GM12878 (cell line): ENCODE measurements around the gene CDCP1. TPM values are rescaled to one million over a fixed set of nuclear protein-coding genes. Genes with fewer than 3 reads are reported as not detected.
"Not testable (repeated sequence)": the region's sequence is repeated elsewhere in the genome, so short reads cannot be mapped to it uniquely, and the experiment has no call there.

Experiments
- ATAC-seq: fragments of 200-7000 bp; cut with Tn5 transposase; 3 replicates; pipeline ENCODE4 v1.9.1; 2020; ENCODE audit warnings: mild to moderate bottlenecking, moderate library complexity
- BruUV-seq: library from RNA; stranded (reverse); fragments of 400-500 nt; replicated peaks from 2 replicates; lab custom pipeline; 2021; lab: Mats Ljungman, UMichigan
- CTCF ChIA-PET: fragments of 300-600 bp; sonication (Branson Sonifier 250); formaldehyde crosslinking; extraction: SDS; loops from one replicate; lab custom pipeline; 2021; ENCODE audit warnings: inconsistent platforms; lab: Yijun Ruan, JAX
- POLR2A ChIA-PET: fragments of 350-600 bp; formaldehyde crosslinking; extraction: SDS; loops from one replicate; lab custom pipeline; 2021; ENCODE audit warnings: inconsistent platforms; lab: Charles Lee
- RAD21 ChIA-PET: fragments of 300-600 bp; sonication (Branson Sonifier 250); formaldehyde crosslinking; loops from one replicate; lab custom pipeline; 2023; ENCODE audit warnings: antibody characterized with exemption; ENCODE audit not compliant: unreplicated experiment; lab: Charles Lee
- SMC1A ChIA-PET: fragments of 300-600 bp; sonication (Branson Sonifier 250); formaldehyde crosslinking; loops from one replicate; lab custom pipeline; 2023; ENCODE audit not compliant: unreplicated experiment, uncharacterized antibody; lab: Charles Lee
- DNase-seq: peaks from one replicate; pipeline ENCODE4 v3.0.0-alpha.2; 2011; ENCODE audit warnings: low read depth, low spot score
- FAIRE-seq: peaks from 3 replicates; lab custom pipeline; 2011; peaks lifted over from hg19 to GRCh38; lab: Jason Lieb, UNC
- H2AFZ ChIP-seq: 2 replicates; pipeline ENCODE4 v1.6.0; 2011; ENCODE audit warnings: low read depth, low read length, control low read depth; ENCODE audit not compliant: control insufficient read depth
- H3K27ac ChIP-seq: 2 replicates; pipeline ENCODE4 v1.5.1; 2011; ENCODE audit warnings: control low read depth; ENCODE audit not compliant: control insufficient read depth, insufficient read depth
- H3K27me3 ChIP-seq, 2 experiments: replicated peaks in 1 of 2; 2 replicates each; pipeline versions ENCODE4 v1.6.0 to v1.6.1; 2011; ENCODE audit warnings: low read length in 1 of 2; ENCODE audit not compliant: control insufficient read depth in 2 of 2, insufficient read depth in 2 of 2
- H3K36me3 ChIP-seq, 2 experiments: 2 replicates each; pipeline ENCODE4 v1.5.1; 2011; ENCODE audit warnings: low read length in 1 of 2; ENCODE audit not compliant: control insufficient read depth in 2 of 2, insufficient read depth in 2 of 2
- H3K4me1 ChIP-seq: 2 replicates; pipeline ENCODE4 v1.6.1; 2011; ENCODE audit warnings: mild to moderate bottlenecking, low read length, moderate library complexity, mixed read lengths; ENCODE audit not compliant: control insufficient read depth, insufficient read depth
- H3K4me2 ChIP-seq: 2 replicates; pipeline ENCODE4 v1.6.0; 2011; ENCODE audit warnings: control low read depth; ENCODE audit not compliant: control insufficient read depth, insufficient read depth
- H3K4me3 ChIP-seq: fragments of 200-600 bp; sonication (generic); 2 replicates; pipeline ENCODE4 v1.5.1; 2016
- H3K79me2 ChIP-seq: 2 replicates; pipeline ENCODE4 v1.6.0; 2011; ENCODE audit warnings: low read length; ENCODE audit not compliant: control insufficient read depth, insufficient read depth
- H3K9ac ChIP-seq: 2 replicates; pipeline ENCODE4 v1.8.0; 2011; ENCODE audit warnings: low read length, control low read depth, mixed read lengths; ENCODE audit not compliant: control insufficient read depth, insufficient read depth
- H3K9me3 ChIP-seq: replicated peaks from 3 replicates; pipeline ENCODE4 v1.5.1; 2011; ENCODE audit warnings: mild to moderate bottlenecking, low read length; ENCODE audit not compliant: control insufficient read depth, insufficient read depth
- H4K20me1 ChIP-seq: 2 replicates; pipeline ENCODE4 v1.6.0; 2011; ENCODE audit not compliant: control insufficient read depth, insufficient read depth
- BCL11A ChIP-seq: IDR thresholded peaks from 2 replicates; pipeline ENCODE4 v1.6.1; 2011; ENCODE audit warnings: low read depth, low read length
- PBX3 ChIP-seq: IDR thresholded peaks from 2 replicates; pipeline ENCODE4 v1.6.1; 2011; ENCODE audit warnings: mild to moderate bottlenecking, low read depth, low read length, moderate library complexity; ENCODE audit not compliant: insufficient replicate concordance
- PKNOX1 ChIP-seq: fragments of 450-650 bp; IDR thresholded peaks from 2 replicates; pipeline ENCODE4 v1.6.1; 2016; ENCODE audit warnings: mild to moderate bottlenecking
- WGBS: methylation state at CpG from one replicate; pipeline ENCODE4 v1.1.6; 2016; ENCODE audit warnings: low lambda C conversion rate; ENCODE audit not compliant: insufficient replicate concordance, insufficient coverage; ENCODE audit errors: missing lambda C conversion rate; 5-methylcytosine and 5-hydroxymethylcytosine counted together
- in situ Hi-C: fragments of 300-500 bp; cut with MboI; formaldehyde crosslinking; loops from 9 replicates; pipeline ENCODE4 v1.14.3; 2018; ENCODE audit warnings: mixed read lengths
- intact Hi-C: fragments of 100-400 bp; cut with micrococcal nuclease; formaldehyde crosslinking; loops from one replicate; pipeline ENCODE4 v1.14.2; 2022; ENCODE audit not compliant: unreplicated experiment
- polyA plus RNA-seq, 11 experiments: library from polyadenylated mRNA; depleted of rRNA in 4 of 11; unstranded in 6 of 11; stranded (reverse) in 5 of 11; fragments of >200 nt; fragmentation: Nextera tagmentation in 4 of 11; fragmentation: Illumina TruSeq in 1 of 11; extraction: Ambion mirVana in 4 of 11; extraction: Trizol in 1 of 11; gene quantifications; 1 replicate in 1 of 11; 2 replicates in 10 of 11; pipeline versions ENCODE4 v1.2.1 to v1.2.3, GENCODE V29; 2011 to 2016; ENCODE audit warnings: inconsistent platforms in 2 of 11, missing spikeins in 2 of 11, low read depth in 1 of 11
- total RNA-seq, 4 experiments: library from RNA; depleted of rRNA in 3 of 4; stranded (reverse); fragments of >200 nt in 3 of 4; fragmentation: Illumina TruSeq in 1 of 4; extraction: Trizol in 1 of 4; gene quantifications; 2 replicates each; pipeline versions ENCODE4 v1.2.1 to v1.2.3, GENCODE V29; 2013 to 2021

Gene CDCP1
- total and polyA plus RNA-seq, 10 of the 15 experiments (the other 5 are each of a cell fraction or from before 2014, with no cell fraction given) = 0.35 to 2.2 (median 0.86) TPM

- H3K4me2 ChIP-seq = no peak overlapping the region
- no TSS peak for BruUV-seq
- H3K27ac ChIP-seq = no peak overlapping the region
- intact Hi-C loops = no loop called here
- H3K27me3 ChIP-seq = no peaks in the 10 kb centered on the region
- DNase-seq = no peak
- H3K36me3 ChIP-seq = no peaks in the 10 kb centered on the region
- H2AFZ ChIP-seq = no peak overlapping the region
- H4K20me1 ChIP-seq = no peaks in the 10 kb centered on the region
- no peak overlapping the region for H3K9ac ChIP-seq
- SMC1A ChIA-PET = interaction anchor here (0.6 to 1.5 kb wide), 4 partner anchors 19 to 44 kb away, joined by 3 to 5 read pairs (median 3); no protein-coding TSS in a partner anchor
- H3K4me1 ChIP-seq = no peaks in the 10 kb centered on the region
- CTCF ChIA-PET = interaction anchor here (0.5 to 1.4 kb wide), 5 partner anchors 11 to 131 kb away, joined by 3 to 4 read pairs (median 3); no protein-coding TSS in a partner anchor
- POLR2A ChIA-PET = interaction anchor here (1.4 kb wide), 1 partner anchor 13 kb away, joined by 4 read pairs; no protein-coding TSS in a partner anchor
- peak; percentile 45; the same call in 1 of the 2 replicates for TF ChIP-seq PKNOX1
- TF ChIP-seq BCL11A = no peak
- TF ChIP-seq PBX3 = peak; percentile 11
- RAD21 ChIA-PET = interaction anchor here (0.7 to 1.1 kb wide), 3 partner anchors 37 to 254 kb away, joined by 3 read pairs; no protein-coding TSS in a partner anchor
- in situ Hi-C loops = no loop called here
- H3K4me3 ChIP-seq = no peak overlapping the region
- no peaks in the 10 kb centered on the region for H3K79me2 ChIP-seq
- ATAC-seq = no peak; the same call in 2 of the 3 replicates
- 3% methylated on average over 8 of the region's 8 CpGs for WGBS
- no peak for FAIRE-seq
- H3K9me3 ChIP-seq = no peaks in the 10 kb centered on the region
These were observed 67.2 kb downstream of the CDCP1 start for GRCh38 chr3:45078910-45079522.

GRCh38 chr3:45078256-45078655 is 67.9 kb downstream of the CDCP1 start:
- ATAC-seq, BruUV-seq, POLR2A ChIA-PET: not testable (repeated sequence)

More at GRCh38 chr3:45078256-45078655, 67.9 kb downstream of the CDCP1 start:
- H3K4me2 ChIP-seq, H3K27ac ChIP-seq, SMC1A ChIA-PET, H3K27me3 ChIP-seq, H3K36me3 ChIP-seq, H2AFZ ChIP-seq, H3K9me3 ChIP-seq, H4K20me1 ChIP-seq, RAD21 ChIA-PET, H3K79me2 ChIP-seq, H3K4me3 ChIP-seq, FAIRE-seq, H3K9ac ChIP-seq, in situ Hi-C loops, DNase-seq, intact Hi-C loops, H3K4me1 ChIP-seq: not testable (repeated sequence)
- 0% methylated on average over 1 of the region's 1 CpG for WGBS
- CTCF ChIA-PET = interaction anchor here (0.5 to 0.9 kb wide), 2 partner anchors 20 to 40 kb away, joined by 3 read pairs; no protein-coding TSS in a partner anchor
